ENCODE results near the gene PLD3.

DNA sequence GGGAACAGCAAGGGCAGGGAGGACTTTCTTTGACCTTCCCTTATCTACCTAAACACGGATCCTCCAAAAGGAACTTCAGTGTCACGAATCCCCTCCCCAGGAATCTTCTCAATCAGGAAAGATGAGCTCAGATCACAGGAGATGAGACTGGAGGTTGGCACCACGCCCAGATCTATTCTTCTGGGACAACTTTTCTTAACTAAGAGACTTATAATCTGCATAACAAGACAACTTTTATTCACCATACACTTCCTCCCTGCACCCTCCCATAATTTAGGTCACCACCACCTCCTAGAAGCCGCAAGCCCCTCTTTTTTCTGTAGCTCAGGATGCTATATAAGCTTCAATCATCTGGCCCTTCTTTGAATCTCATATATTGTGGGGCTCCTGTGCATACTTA is 44.2 kb upstream of the PLD3 start:
- TF ChIP-seq CTCF (IDR thresholded peaks at IDR 0.05; ENCODE audit: low read depth, low read length, poor library complexity, severe bottlenecking) (no peak), EZH2phosphoT487 (IDR thresholded peaks at IDR 0.05; ENCODE audit: borderline replicate concordance, low read length) (no peak)
